Lower leg skin (tissue), 3 donors: Measurements from ENCODE around the gene RAVER1.

Experiments used
- POLR2A ChIP-seq, 2 donors: fragments of 450-650 bp; IDR thresholded peaks; one replicate each; pipeline ENCODE4 v1.6.1; 2016 to 2017; ENCODE audit warnings: antibody characterized with exemption in 2 of 2, mild to moderate bottlenecking in 1 of 2, moderate library complexity in 1 of 2
- TF ChIP-seq, protein P1 (sequence below), 3 donors: fragments of 450-650 bp; IDR thresholded peaks; one replicate each; pipeline ENCODE4 v1.5.1; 2016; ENCODE audit warnings: antibody characterized with exemption in 3 of 3, mild to moderate bottlenecking in 3 of 3, moderate library complexity in 2 of 3

DNA sequence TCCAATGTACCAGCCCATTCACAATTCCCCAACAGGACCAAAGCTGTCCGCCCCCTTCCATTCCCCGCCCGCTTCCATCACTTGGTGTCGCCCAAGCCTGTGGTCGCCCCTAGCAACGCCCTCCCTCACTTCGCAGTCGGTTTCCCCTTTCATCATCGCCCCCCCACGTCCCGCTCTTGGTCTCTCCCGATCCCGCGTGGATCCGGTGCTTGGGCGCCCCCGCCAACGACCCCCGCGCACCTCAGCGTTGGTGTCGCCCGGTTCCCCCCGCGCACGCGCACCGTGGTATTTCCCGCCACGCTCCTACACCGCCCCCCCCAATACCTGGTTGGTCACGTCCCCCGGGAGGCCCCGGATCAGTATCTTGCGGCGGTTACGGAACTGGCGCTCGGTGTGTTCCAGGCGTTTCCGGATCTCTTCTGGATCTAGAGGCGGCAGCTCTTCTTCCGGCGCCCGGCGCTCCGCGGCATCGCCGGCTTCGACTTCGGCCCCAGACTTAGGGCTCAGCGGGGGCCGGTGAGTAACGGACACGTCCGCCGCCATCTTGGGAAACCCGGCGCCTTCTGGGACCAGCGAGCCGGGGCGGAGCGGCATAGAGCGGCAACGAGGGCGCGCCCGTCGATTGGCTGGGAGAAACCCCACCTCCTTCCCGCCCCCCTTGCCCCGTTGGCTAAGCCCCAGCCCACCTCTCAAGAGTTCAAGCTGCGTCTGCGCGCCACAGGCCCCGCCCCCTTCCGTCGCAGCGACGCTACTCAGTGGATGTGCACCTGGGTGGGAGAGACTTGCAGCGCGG, at the start of gene RAVER1:
- TF ChIP-seq, protein P1, sequence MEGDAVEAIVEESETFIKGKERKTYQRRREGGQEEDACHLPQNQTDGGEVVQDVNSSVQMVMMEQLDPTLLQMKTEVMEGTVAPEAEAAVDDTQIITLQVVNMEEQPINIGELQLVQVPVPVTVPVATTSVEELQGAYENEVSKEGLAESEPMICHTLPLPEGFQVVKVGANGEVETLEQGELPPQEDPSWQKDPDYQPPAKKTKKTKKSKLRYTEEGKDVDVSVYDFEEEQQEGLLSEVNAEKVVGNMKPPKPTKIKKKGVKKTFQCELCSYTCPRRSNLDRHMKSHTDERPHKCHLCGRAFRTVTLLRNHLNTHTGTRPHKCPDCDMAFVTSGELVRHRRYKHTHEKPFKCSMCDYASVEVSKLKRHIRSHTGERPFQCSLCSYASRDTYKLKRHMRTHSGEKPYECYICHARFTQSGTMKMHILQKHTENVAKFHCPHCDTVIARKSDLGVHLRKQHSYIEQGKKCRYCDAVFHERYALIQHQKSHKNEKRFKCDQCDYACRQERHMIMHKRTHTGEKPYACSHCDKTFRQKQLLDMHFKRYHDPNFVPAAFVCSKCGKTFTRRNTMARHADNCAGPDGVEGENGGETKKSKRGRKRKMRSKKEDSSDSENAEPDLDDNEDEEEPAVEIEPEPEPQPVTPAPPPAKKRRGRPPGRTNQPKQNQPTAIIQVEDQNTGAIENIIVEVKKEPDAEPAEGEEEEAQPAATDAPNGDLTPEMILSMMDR (IDR thresholded peaks at IDR 0.05) = no peak
- TF ChIP-seq POLR2A (IDR thresholded peaks at IDR 0.05) = no peak
